Measurements from ENCODE around the gene CSRNP3.

GRCh38 chr2:165647409-165647808 lies 177.9 kb downstream of the CSRNP3 start:
- no peak for TF ChIP-seq NFRKB (IDR thresholded peaks at IDR 0.05)
- TF ChIP-seq FOXA1 (IDR thresholded peaks at IDR 0.05), result no peak
- no peak for TF ChIP-seq BHLHE40 (IDR thresholded peaks at IDR 0.05; ENCODE audit: borderline replicate concordance)
- TF ChIP-seq ARNT (IDR thresholded peaks at IDR 0.05), result no peak
- TF ChIP-seq HDGF (IDR thresholded peaks at IDR 0.05; ENCODE audit: borderline replicate concordance), result no peak
- no peak for TF ChIP-seq FOXM1 (IDR thresholded peaks at IDR 0.05; ENCODE audit: borderline replicate concordance)
- no peak for TF ChIP-seq PKNOX1 (IDR thresholded peaks at IDR 0.05)
- no peak for TF ChIP-seq CTBP1 (IDR thresholded peaks at IDR 0.05; ENCODE audit: borderline replicate concordance)
- TF ChIP-seq SP1 (IDR thresholded peaks at IDR 0.05), result no peak
- no peak for TF ChIP-seq TARDBP (IDR thresholded peaks at IDR 0.05)
- TF ChIP-seq SUZ12 (IDR thresholded peaks at IDR 0.05), result no peak
- no peak for TF ChIP-seq ELF4 (IDR thresholded peaks at IDR 0.05)

Data from HEK293T (cell line).